Activated CD4-positive, alpha-beta T cell treated with anti-CD3 and anti-CD28 coated beads, Interleukin-2, amount 10 ng/mL, durations not matched to agents 24 days and 14 days (primary cell): Measurements from ENCODE around the gene DEFB115. TPM values are rescaled to one million over a fixed set of nuclear protein-coding genes. Genes with fewer than 3 reads are reported as not detected.
"Not testable (repeated sequence)": the region's sequence is repeated elsewhere in the genome, so short reads cannot be mapped to it uniquely, and the experiment has no call there.

Source experiments
- DNase-seq: peaks from one replicate; pipeline ENCODE4 v3.0.0; 2022
- H3K27ac Mint-ChIP-seq: one replicate; pipeline ENCODE4 v1.8.0; 2022; ENCODE audit warnings: mild to moderate bottlenecking, mixed read lengths
- H3K27me3 Mint-ChIP-seq: one replicate; pipeline ENCODE4 v1.8.0; 2022; ENCODE audit warnings: mixed read lengths
- H3K36me3 Mint-ChIP-seq: one replicate; pipeline ENCODE4 v1.8.0; 2022; ENCODE audit warnings: low read depth, mild to moderate bottlenecking, mixed read lengths
- H3K4me1 Mint-ChIP-seq: one replicate; pipeline ENCODE4 v1.8.0; 2021; ENCODE audit warnings: mixed read lengths
- H3K4me3 Mint-ChIP-seq: one replicate; pipeline ENCODE4 v1.8.0; 2022; ENCODE audit warnings: mild to moderate bottlenecking, moderate library complexity, mixed read lengths
- H3K9me3 Mint-ChIP-seq: one replicate; pipeline ENCODE4 v1.8.0; 2021; ENCODE audit warnings: mixed read lengths
- intact Hi-C: fragments of 100-400 bp; cut with micrococcal nuclease; formaldehyde crosslinking; loops from one replicate; pipeline ENCODE4 v1.15.1; 2023
- total RNA-seq: library from RNA; stranded (reverse); gene quantifications from 2 replicates; pipeline ENCODE4 v1.2.3, GENCODE V29; 2022

The DEFB115 gene, protein sequence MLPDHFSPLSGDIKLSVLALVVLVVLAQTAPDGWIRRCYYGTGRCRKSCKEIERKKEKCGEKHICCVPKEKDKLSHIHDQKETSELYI
- not detected in 2 replicates for total RNA-seq

GRCh38 chr20:31257364-31257763 lies at the start of gene DEFB115:
TSS of gene DEFB115 (plus strand) at chr20:31257664. CDS start at chr20:31257664, 0 bp downstream.
- intact Hi-C loops = no loop called here
- peaks cover 10% of the 10 kb centered on the region for H3K9me3 Mint-ChIP-seq

DNA sequence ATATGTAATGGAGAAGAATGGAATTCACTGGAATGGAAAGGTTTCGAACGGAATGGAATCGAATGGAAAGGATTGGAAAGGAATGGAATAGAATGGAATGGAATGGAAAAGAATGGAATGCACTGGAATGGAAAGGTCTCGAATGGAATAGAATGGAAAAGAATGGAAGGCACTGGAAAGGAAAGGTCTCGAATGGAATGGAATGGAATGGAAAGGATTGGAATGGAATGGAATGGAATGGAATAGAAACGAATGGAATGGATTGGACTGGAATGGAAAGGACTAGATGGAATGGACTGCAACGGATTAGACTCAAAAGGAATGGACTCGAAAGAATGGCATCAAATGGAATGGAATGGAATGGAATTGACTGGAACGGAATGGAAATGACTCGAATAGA lies 20.5 kb upstream of the DEFB115 start:
- Mint-ChIP-seq H3K9me3 (no peaks in the 10 kb centered on the region), H3K27me3 (no peaks in the 10 kb centered on the region), H3K27ac (no peak overlapping the region), H3K36me3 (no peaks in the 10 kb centered on the region), H3K4me3 (no peak overlapping the region), H3K4me1 (no peaks in the 10 kb centered on the region)
- DNase-seq = no peak
- intact Hi-C loops = no loop called here

More at GRCh38 chr20:31257364-31257763, at the start of gene DEFB115:
- no peak within 1 kb of the TSS for H3K27ac Mint-ChIP-seq
- H3K4me1 Mint-ChIP-seq = no peaks in the 10 kb centered on the region
- no peaks in the 10 kb centered on the region for H3K27me3 Mint-ChIP-seq
- H3K36me3 Mint-ChIP-seq = no peaks in the 10 kb centered on the region
- no peak within 1 kb of the TSS for H3K4me3 Mint-ChIP-seq
- no peak for DNase-seq

GRCh38 chr20:31237763-31238162 lies 19.7 kb upstream of the DEFB115 start:
- Mint-ChIP-seq H3K4me3 (no peak overlapping the region), H3K4me1 (no peaks in the 10 kb centered on the region), H3K9me3 (no peaks in the 10 kb centered on the region), H3K27ac (no peak overlapping the region), H3K36me3 (no peaks in the 10 kb centered on the region), H3K27me3 (no peaks in the 10 kb centered on the region)
- DNase-seq = no peak
- intact Hi-C loops = no loop called here

DNA sequence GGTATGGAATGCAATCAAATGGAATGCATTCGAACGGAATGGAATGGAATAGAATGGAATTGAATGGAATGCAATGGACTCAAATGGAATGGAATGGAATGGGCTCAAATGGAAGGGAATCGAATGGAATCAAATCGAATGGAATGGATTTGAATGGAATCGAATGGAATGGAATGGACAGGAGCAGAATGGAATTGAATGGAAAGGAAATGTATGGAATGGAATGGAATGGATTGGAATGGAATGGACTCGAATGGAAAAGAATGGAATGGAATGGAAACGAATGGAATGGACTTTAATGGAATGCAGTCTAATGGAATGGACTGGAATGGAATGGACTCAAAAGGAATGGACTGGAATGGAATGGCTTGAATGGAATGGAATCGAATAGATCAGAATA lies 18.3 kb upstream of the DEFB115 start:
- Mint-ChIP-seq H3K9me3 (no peaks in the 10 kb centered on the region), H3K27ac (no peak overlapping the region), H3K4me3 (no peak overlapping the region), H3K27me3 (no peaks in the 10 kb centered on the region), H3K4me1 (no peaks in the 10 kb centered on the region), H3K36me3 (no peaks in the 10 kb centered on the region)
- intact Hi-C loops = no loop called here
- no peak for DNase-seq

- no peaks in the 10 kb centered on the region for H3K36me3 Mint-ChIP-seq
- H3K9me3 Mint-ChIP-seq = peaks cover 10% of the 10 kb centered on the region
- H3K27ac Mint-ChIP-seq = no peak overlapping the region
- intact Hi-C loops = no loop called here
- no peaks in the 10 kb centered on the region for H3K4me1 Mint-ChIP-seq
- H3K4me3 Mint-ChIP-seq = no peak overlapping the region
- no peak for DNase-seq
- H3K27me3 Mint-ChIP-seq = no peaks in the 10 kb centered on the region
Measured at GRCh38 chr20:31256959-31257358, 505 bp upstream of the DEFB115 start.

DNA sequence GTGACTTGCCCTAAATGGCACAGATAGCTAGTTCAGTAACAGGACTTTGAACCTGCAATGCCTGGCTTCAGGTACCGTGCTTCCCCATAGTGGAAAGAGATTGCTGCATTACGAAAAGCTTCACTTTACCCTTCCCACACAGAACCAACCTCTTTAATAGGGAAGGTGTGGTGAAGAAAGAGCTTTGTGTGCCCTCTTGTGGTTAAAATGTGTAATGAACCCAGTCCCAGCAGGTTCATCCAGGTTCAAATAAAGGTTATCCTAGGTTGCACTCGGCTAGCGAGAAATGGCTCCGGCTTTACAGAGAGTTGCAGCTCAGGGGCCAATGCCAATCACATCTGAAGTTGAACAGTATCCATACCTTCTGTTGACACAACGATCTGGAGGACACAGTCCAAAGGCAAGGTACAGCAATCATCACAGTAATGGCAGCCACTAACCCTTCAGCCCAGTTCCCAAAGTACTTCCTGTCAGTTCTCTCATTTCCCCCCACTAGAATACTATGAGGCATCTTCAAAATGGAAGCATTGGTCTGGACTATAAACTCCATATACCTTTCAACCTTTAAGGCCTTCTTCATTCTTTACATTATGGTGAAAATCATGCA lies 3.0 kb downstream of the DEFB115 start:
- no peaks in the 10 kb centered on the region for H3K27me3 Mint-ChIP-seq
- DNase-seq = no peak
- H3K4me1 Mint-ChIP-seq = no peaks in the 10 kb centered on the region
- intact Hi-C loops = no loop called here
- no peak overlapping the region for H3K27ac Mint-ChIP-seq
- no peak overlapping the region for H3K4me3 Mint-ChIP-seq
- no peaks in the 10 kb centered on the region for H3K36me3 Mint-ChIP-seq
- H3K9me3 Mint-ChIP-seq = peaks cover 7% of the 10 kb centered on the region

GRCh38 chr20:31274441-31274840 lies 17.0 kb downstream of the DEFB115 start:
- no peak for DNase-seq
- H3K36me3 Mint-ChIP-seq = no peaks in the 10 kb centered on the region
- no peaks in the 10 kb centered on the region for H3K27me3 Mint-ChIP-seq
- H3K27ac Mint-ChIP-seq = no peak overlapping the region
- no peaks in the 10 kb centered on the region for H3K4me1 Mint-ChIP-seq
- peaks cover 20% of the 10 kb centered on the region for H3K9me3 Mint-ChIP-seq
- intact Hi-C loops = no loop called here
- H3K4me3 Mint-ChIP-seq = no peak overlapping the region

DNA sequence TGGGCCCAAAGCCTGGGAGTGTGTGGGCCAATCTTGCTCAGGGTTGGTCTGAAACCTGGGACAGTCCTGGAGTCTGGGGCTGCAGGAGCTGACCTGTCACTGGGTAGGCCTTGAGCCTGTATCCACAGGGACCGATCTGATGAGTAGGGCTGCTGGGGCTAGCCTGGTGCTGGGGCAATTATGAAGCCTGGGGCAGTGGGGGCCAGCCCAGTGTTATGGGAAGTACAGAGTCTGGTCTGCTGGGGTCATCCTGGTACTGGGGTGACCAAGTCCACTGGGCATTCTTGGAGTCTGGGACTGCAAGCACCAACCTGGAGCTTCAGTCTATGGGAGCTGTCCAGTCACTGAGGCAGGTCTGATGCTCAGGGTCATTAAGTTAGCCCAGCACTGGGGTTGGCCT lies 20.7 kb downstream of the DEFB115 start:
- Mint-ChIP-seq H3K4me3 (no peak overlapping the region), H3K27me3 (no peaks in the 10 kb centered on the region)

DNA sequence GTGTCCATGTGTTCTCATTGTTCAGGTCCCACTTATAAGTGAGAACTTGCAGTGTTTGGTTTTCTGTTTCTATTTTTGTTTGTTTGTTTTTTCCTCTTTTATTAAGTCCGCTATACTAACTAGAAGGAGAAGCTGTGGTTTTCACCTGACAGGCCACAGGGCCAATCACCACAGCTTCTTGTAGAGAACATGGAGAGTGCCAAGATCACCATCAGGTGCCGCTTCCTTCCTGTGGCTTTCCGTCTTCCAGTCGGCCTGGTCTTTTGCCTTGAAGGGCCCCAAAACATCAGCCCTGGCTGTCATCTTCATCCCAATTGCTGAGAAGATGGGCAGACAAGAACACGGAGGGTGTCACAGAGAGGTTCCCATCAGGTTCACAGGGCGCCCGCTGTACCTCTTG lies 27.5 kb downstream of the DEFB115 start:
- DNase-seq, H3K4me1 Mint-ChIP-seq, H3K27me3 Mint-ChIP-seq, intact Hi-C loops, H3K27ac Mint-ChIP-seq, H3K36me3 Mint-ChIP-seq, H3K4me3 Mint-ChIP-seq: not testable (repeated sequence)
- peaks cover 33% of the 10 kb centered on the region for H3K9me3 Mint-ChIP-seq

More for the DNA sequence above, 20.7 kb downstream of the DEFB115 start:
- H3K27ac Mint-ChIP-seq = no peak overlapping the region
- no peak for DNase-seq
- intact Hi-C loops = no loop called here
- peaks cover 26% of the 10 kb centered on the region for H3K9me3 Mint-ChIP-seq
- H3K4me1 Mint-ChIP-seq = no peaks in the 10 kb centered on the region
- H3K36me3 Mint-ChIP-seq = no peaks in the 10 kb centered on the region

DNA sequence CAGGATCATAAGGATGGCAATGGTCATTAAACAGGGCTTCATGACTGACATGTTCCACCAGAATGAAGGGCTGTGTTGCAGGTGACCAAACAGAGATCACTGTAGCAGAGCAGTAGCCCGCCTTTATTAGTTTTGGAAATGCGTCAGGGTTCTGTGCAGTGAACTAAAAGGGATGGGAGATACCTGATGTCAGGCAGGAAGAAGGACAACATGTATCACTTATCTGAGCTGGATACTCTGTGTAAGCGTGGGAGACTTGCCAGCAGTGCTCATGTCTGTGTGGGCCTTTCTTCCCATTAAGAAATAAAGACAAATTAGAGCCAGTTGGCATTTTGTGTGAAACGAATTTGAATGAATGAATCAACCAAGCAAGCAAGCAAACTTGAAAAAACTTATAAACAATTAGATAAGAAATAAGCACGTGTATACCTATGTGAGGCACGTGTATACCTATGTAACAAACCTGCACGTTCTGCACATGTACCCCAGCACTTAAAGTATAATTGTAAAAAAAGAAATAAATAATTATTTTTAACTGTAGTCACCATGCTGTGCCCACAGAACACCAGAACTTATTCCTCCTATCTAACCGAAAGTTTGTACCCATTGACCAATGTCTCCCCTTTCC lies 51.2 kb downstream of the DEFB115 start, which contains the start of gene DEFB116:
DEFB116 (minus strand) TSS at position 51 of the 628 bp plus-strand sequence; CDS start at position 51, 0 bp downstream.
- no peak for DNase-seq
- intact Hi-C loops = no loop called here
- no peaks in the 10 kb centered on the region for H3K9me3 Mint-ChIP-seq
- H3K36me3 Mint-ChIP-seq = no peaks in the 10 kb centered on the region
- no peaks in the 10 kb centered on the region for H3K27me3 Mint-ChIP-seq
- no peaks in the 10 kb centered on the region for H3K4me1 Mint-ChIP-seq
- H3K4me3 Mint-ChIP-seq = no peak within 1 kb of the TSS
- H3K27ac Mint-ChIP-seq = no peak within 1 kb of the TSS

Other genes starting within 250 kb of the DEFB115 start
- gene DEFB116, start 50.9 kb downstream of the DEFB115 start, total RNA-seq = not detected in 2 replicates
- gene DEFB118, start 110.9 kb downstream of the DEFB115 start, total RNA-seq = not detected in 2 replicates
- gene DEFB119, start 132.9 kb downstream of the DEFB115 start, total RNA-seq = not detected in 2 replicates
- not detected in 2 replicates for gene DEFB121, start 148.6 kb downstream of the DEFB115 start, total RNA-seq
- not detected in 2 replicates for gene DEFB123, start 183.0 kb downstream of the DEFB115 start, total RNA-seq
- gene DEFB124, start 217.5 kb downstream of the DEFB115 start, total RNA-seq = not detected in 2 replicates
- gene REM1, start 217.6 kb downstream of the DEFB115 start, total RNA-seq = not detected in 2 replicates